GM18868 (cell line): ENCODE results near the gene NXPE4.

Experiments used
- ATAC-seq: cut with Tn5 transposase; IDR thresholded peaks from one replicate; pipeline ENCODE4 v1.9.1; 2021; ENCODE audit warnings: mild to moderate bottlenecking, moderate library complexity; ENCODE audit not compliant: unreplicated experiment

The NXPE4 gene

GRCh38 chr11:114563077-114563476 is 32.5 kb downstream of the NXPE4 start:
- no peak for ATAC-seq

GRCh38 chr11:114562166-114562916 is 33.2 kb downstream of the NXPE4 start:
- no peak for ATAC-seq

GRCh38 chr11:114559425-114560310 is 35.9 kb downstream of the NXPE4 start, which contains the start of gene NXPE1:
NXPE1 (minus strand) TSS chr11:114559881; CDS start chr11:114551201, 8,680 bp downstream.
- no peak for ATAC-seq

GRCh38 chr11:114556135-114556534 is 39.5 kb downstream of the NXPE4 start:
- ATAC-seq = no peak

GRCh38 chr11:114553642-114554041 is 41.9 kb downstream of the NXPE4 start:
- no peak for ATAC-seq

- no peak for ATAC-seq
Measured at GRCh38 chr11:114551060-114551459, 44.5 kb downstream of the NXPE4 start.

GRCh38 chr11:114525682-114526081 is 69.9 kb downstream of the NXPE4 start:
- no peak for ATAC-seq

GRCh38 chr11:114524122-114524521 is 71.5 kb downstream of the NXPE4 start:
- no peak for ATAC-seq

- ATAC-seq = no peak
Measured at GRCh38 chr11:114522818-114523217, 72.8 kb downstream of the NXPE4 start.
